ENCODE measurements around the gene OR4D9. TPM values are rescaled to one million over a fixed set of nuclear protein-coding genes. Genes with fewer than 3 reads are reported as not detected.
"Not testable (repeated sequence)": the region's sequence is repeated elsewhere in the genome, so short reads cannot be mapped to it uniquely, and the experiment has no call there.

The OR4D9 gene
- total RNA-seq, 2 donors from 2014 or later = not detected

DNA sequence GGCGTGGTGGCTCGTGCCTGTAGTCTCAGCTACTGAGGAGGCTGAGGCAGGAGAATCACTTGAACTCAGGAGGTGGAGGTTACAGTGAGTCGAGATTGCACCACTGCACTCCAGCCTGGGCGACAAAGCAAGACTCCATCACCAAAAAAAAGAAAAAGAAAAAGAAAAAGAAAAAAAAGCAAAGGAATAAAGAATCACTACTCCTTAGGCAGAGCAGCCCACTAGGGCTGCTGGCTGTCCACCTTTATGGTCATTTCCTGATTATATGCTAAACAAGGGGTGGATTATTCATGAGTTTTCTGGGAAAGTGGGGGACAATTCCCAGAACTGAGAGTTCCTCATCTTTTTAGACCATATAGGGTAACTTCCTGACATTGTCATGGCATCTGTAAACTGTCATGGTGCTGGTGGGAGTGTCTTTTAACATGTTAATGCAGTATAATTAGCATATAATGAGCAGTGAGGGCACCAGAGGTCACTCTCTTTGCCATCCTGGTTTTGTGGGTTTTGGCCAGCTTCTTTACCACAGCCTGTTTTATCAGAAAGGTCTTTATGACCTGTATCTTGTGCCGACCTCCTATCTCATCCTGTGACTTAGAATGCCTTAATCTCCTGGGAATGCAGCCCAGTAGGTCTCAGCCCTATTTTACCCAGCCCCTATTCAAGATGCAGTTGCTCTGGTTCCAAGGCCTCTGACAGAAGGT is 36.4 kb downstream of the OR4D9 start:
- not testable (repeated sequence) for DNase-seq (ENCODE audit: low spot score)

DNA sequence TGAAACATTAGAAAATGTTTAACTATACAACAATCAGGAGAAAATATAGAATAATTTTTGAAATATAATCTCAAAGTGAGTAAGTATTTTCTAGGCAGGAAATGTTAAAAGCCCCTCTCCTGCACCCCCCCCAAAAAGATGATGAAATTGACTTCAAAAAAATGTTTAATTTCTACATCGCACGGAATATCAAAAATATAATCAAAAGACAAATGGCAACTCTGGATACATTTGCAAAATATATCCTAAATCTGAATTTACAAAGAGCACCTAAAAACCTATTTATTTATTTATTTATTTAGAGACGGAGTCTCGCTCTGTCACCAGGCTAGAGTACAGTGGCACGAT is 36.9 kb downstream of the OR4D9 start:
- intact Hi-C loops (cut with DNase I) = loop anchor here in 1 of 2 donors (5.0 kb wide), 1 partner anchor 314 kb away; no protein-coding TSS in a partner anchor
- no peak for DNase-seq (ENCODE audit: low spot score)

More for the DNA sequence above, 36.4 kb downstream of the OR4D9 start:
- intact Hi-C loops (cut with DNase I) = loop anchor here in 1 of 2 donors (5.0 kb wide), 1 partner anchor 315 kb away; no protein-coding TSS in a partner anchor

DNA sequence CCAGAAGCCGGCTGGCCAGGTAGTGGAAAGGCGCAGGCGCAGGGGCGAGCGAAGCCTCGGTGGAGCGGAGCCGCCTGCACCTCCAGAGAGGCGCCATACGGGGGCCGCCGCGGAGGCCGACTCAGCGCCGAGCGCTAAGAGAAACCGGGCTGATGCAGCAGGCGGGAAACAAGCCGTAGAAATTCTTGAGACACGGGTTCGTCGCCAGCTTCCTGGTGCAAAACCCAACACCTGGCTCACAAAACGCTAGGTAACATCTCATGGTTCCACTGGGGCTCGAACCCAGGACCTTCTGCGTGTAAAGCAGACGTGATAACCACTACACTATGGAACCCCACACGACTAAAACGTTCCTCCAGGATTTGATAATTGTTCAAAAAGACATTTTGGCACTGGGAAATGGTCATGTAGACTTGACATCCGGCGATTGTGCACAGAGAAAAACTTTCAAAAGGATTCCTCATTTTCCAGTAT is 39.1 kb downstream of the OR4D9 start:
- intact Hi-C loops (cut with DNase I) = loop anchor here in 1 of 2 donors (10.0 kb wide), 1 partner anchor 114 kb away; the partner anchor contains the start of gene PATL1
- peak; percentile 89 for DNase-seq (ENCODE audit: low spot score)

DNA sequence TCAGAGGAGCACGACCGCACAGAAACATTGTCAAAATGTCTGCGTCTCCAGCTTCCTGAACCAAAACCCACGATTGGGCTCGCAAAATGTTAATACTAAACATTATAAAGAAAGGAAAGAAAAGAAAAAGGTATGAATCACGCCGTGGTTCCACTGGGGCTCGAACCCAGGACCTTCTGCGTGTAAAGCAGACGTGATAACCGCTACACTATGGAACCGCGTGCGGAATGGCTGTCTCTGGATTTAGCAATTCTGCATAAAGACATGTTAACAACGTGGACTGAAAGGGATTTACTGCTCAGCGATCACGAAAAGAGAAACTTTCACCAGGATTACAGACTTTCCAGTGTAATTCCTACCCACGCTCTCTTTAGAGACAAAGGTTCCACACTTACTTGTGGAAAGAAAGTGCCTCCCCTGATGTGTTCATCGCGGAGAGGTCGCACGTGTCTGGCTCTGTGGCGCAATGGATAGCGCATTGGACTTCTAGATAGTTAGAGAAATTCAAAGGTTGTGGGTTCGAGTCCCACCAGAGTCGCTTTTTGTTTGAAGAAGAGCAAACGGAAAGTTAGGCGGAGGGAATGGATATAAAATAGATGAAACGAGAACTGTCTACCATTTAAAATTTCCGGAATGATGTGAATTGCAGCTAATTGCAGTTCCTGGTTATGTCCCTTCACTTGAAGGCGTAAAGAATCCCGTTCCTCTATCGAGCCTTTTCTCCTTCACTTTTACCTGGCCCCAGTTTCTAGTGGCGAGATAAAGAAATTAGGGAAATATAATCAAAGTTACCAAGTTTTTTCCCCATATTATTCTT is 39.7 kb downstream of the OR4D9 start:
- peak; percentile 93 for DNase-seq (ENCODE audit: low spot score)
- intact Hi-C loops (cut with DNase I) = loop anchor here in 1 of 2 donors (10.0 kb wide), 1 partner anchor 114 kb away; the partner anchor contains the start of gene PATL1

DNA sequence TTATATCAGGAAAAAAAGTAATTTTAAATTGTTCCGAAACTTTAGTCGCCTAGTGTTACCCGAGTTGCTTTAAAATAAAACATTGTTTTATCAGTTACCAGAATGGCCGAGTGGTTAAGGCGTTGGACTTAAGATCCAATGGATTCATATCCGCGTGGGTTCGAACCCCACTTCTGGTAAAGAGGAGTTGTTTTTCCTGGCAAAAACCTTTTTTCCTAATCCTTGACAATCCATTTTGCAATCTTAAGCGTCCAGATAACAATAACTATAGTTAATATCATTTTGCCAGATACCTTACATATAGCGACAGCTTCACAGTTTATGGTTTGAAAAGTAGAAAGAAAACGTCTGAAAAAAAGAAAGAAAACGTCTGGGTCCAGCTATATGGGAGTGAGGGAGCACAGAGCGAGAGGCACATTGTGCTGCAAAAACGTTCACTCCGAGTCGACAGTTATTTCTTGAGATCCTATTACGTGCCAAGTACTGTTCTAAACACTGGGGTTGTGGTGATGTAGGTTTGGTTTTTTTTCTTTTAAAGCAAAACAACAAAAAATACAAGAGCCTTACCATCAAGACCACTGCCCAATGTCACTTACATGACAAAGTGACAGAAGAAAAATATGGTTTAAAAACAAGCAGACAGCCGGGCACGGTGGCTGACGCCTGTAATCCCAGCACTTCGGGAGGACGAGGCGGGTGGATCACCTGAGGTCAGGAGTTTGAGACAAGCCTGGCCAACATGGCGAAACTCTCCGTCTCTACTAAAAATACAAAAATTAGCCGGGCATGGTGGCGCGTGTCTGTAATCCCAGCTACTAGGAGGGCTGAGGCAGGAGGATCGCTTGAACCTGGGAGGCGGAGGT is 40.6 kb downstream of the OR4D9 start:
- DNase-seq (ENCODE audit: low spot score) = no peak
- intact Hi-C loops (cut with DNase I) = loop anchor here in 1 of 2 donors (10.0 kb wide), 1 partner anchor 113 kb away; the partner anchor contains the start of gene PATL1

DNA sequence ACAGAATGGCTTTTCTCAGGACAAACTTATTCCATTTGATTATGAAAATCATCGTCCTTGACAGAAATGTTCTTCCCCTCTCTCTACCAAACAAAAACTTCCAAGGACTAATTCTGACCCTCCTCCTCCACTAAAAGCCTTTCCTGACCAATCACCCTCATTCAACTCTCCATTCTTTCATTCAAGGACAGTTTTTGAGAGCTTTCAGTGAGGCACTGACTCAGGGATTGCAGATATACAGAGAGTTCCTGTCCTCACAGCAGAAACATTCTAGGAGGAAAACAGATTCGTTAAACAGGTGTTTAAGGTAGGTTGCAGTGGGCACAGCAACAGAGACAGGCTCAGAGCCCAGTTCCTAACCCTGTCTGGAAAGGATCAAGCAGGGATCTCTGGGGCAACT is 41.5 kb downstream of the OR4D9 start:
- intact Hi-C loops (cut with DNase I) = loop anchor here in 1 of 2 donors (10.0 kb wide), 1 partner anchor 112 kb away; the partner anchor contains the start of gene PATL1

DNA sequence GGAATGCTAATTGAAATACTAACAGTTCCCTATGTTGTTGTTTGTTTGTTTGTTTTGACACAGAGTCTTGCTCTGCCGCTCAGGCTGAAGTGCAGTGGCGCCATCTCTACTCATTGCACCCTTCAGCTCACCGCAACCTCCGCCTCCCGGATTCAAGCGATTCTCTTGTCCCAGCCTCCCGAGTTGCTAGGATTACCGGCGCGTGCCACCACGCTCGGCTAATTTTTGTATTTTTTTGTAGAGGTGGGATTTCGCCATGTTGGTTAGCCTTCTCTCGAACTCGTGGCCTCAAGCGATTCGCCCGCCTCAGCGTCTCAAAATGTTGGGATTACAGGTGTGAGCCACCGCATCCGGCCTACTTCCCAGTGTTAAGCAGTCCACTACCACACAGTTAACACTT is 42.0 kb downstream of the OR4D9 start:
- intact Hi-C loops (cut with DNase I) = loop anchor here in 1 of 2 donors (10.0 kb wide), 1 partner anchor 111 kb away; the partner anchor contains the start of gene PATL1
- peak; percentile 64 for DNase-seq (ENCODE audit: low spot score)

More for the DNA sequence above, 41.5 kb downstream of the OR4D9 start:
- DNase-seq (ENCODE audit: low spot score) = no peak

DNA sequence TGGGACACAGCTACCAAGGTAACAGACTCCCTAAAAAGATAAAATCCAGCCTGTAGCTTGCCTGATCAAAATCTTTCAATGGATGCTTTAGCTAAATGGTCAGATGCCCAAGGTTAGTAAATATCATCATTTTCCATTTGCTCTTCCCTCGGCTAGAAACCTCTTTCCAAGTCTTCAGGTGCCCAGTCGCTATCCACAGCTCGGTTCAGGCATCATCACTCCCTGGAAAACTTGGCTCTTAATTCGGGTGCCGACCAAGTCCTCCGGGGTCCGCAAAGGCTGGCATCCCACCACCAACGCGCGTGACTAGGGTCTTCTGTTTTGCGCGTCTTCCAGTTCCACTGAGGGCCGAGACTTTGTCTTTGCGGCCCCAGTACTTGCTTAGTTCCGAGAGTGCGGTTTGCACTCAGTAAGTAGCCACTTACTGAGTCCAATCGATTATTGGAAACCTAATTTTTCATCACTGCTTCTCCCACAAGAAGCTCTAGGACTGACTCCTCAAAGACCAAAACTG is 44.3 kb downstream of the OR4D9 start:
- intact Hi-C loops (cut with DNase I) = loop anchor here in 1 of 2 donors (10.0 kb wide), 1 partner anchor 109 kb away; the partner anchor contains the start of gene PATL1
- no peak for DNase-seq (ENCODE audit: low spot score)

DNA sequence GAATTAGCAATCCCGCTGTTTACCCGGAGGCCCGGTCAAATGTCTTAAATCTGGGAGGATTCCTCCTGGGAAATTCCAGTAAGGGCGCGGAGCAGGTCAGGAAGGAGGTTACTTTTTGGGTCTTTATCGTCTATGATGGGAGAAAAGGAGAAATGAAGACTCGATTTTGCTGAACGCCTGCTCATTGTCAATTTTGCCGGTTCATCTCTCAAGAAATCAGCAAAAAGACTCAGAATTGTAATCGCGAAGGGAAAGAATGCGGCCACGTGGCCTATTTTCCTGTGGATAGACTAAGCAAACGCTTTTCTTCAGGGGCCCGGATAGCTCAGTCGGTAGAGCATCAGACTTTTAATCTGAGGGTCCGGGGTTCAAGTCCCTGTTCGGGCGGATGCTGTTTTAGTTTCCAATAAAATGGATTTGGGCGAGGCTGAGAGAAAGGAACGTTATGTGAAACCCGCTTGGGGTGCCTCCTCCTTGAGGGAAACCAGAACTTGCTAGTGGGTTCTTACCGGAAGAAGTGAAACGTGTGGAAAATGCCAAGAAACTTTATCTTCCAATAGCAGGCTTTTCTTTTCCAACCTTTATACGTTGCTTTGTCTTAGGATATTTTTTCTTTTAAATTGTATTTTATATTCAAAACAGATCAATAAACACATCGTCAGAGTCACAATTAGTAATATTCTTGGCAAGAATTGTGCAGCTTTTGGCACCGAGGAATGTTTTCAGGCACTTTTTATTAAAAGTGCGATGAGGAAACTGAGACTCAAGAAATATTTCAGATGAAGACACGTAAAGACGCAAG is 45.0 kb downstream of the OR4D9 start:
- DNase-seq (ENCODE audit: low spot score) = no peak
- intact Hi-C loops (cut with DNase I) = loop anchor here in 1 of 2 donors (10.0 kb wide), 1 partner anchor 108 kb away; the partner anchor contains the start of gene PATL1

DNA sequence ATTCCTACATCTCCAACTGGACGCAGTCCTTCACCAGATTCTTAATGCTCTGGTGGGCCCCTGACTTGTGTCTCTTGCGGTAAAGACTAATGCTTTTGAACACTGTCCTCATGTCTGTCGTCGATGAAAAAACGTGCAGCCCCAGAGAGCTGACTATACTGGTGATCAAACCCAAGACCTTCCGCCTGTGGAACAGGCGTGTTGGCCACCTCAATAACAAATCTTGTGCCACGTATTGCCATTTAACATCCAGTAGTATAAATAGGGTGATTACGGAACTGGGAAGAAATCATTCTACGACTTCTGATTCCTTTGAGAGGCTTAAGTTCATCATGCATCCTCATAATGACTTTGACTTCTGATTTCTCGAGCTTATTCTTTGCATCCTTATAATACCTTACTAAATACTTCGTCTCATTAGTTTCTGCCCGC is 45.6 kb downstream of the OR4D9 start:
- DNase-seq (ENCODE audit: low spot score) = no peak
- intact Hi-C loops (cut with DNase I) = loop anchor here in 1 of 2 donors (10.0 kb wide), 1 partner anchor 108 kb away; the partner anchor contains the start of gene PATL1

DNA sequence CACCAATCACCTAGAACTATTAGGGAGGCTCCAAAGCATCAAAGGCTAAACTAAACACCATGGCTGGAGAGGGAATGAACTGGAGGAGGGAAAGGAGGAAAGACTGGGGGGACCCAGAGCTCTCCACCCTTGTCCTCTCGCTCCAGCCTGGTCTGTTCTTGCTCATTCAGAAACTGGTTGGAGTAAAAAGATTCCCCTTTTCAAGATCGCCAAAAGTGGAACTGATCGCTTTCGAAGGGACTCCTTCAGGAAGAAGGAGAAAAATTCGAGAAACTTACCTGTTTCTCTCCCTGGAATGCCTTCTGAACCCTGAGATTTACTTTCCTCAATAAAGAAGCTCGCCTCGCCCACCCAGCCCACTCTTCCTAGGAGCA is 46.9 kb downstream of the OR4D9 start:
- DNase-seq (ENCODE audit: low spot score) = no peak
- intact Hi-C loops (cut with DNase I) = loop anchor here in 1 of 2 donors (10.0 kb wide), 1 partner anchor 107 kb away; the partner anchor contains the start of gene PATL1

DNA sequence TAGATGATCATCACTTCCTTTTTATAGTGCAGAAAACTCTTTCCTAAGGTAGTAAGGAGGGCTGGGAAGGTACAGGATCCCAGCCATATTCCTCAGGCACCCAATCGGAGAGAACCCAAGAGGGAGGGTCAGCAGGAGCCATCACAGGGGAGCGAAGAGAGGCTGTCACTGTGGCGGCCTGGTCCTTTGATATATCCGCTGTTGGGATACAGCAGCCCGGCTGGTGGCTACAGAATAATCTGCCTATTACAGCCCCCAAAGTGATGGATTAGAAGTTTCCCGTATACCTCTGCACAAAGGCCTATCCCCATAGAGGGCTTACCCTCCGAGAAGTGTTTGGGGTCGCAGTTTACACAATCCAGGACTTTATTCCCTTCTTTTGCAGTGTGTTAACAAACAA is 48.5 kb downstream of the OR4D9 start:
- no peak for DNase-seq (ENCODE audit: low spot score)
- intact Hi-C loops (cut with DNase I) = loop anchor here in 1 of 2 donors (10.0 kb wide), 2 partner anchors 55 to 105 kb away; partner anchors contain the start of genes OSBP and PATL1

DNA sequence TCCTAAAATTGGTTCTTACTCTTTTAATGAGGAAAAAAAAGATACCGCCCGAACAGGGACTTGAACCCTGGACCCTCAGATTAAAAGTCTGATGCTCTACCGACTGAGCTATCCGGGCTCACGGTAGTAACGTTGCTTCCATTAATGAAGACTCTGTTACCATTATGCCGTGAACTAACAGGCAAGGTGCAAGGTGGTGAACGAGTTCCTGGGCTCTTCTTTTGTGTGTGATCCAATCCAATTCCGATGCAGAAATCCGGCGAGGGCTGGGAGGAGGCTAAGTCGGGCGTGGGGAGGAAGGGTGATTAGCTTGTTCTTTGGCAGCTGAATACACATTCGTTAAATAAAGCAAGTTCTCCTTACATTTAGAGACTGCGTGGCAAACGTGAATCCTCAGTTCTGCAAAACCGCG is 49.0 kb downstream of the OR4D9 start:
- intact Hi-C loops (cut with DNase I) = loop anchor here in 1 of 2 donors (10.0 kb wide), 1 partner anchor 55 kb away; the partner anchor contains the start of gene OSBP
- no peak for DNase-seq (ENCODE audit: low spot score)

DNA sequence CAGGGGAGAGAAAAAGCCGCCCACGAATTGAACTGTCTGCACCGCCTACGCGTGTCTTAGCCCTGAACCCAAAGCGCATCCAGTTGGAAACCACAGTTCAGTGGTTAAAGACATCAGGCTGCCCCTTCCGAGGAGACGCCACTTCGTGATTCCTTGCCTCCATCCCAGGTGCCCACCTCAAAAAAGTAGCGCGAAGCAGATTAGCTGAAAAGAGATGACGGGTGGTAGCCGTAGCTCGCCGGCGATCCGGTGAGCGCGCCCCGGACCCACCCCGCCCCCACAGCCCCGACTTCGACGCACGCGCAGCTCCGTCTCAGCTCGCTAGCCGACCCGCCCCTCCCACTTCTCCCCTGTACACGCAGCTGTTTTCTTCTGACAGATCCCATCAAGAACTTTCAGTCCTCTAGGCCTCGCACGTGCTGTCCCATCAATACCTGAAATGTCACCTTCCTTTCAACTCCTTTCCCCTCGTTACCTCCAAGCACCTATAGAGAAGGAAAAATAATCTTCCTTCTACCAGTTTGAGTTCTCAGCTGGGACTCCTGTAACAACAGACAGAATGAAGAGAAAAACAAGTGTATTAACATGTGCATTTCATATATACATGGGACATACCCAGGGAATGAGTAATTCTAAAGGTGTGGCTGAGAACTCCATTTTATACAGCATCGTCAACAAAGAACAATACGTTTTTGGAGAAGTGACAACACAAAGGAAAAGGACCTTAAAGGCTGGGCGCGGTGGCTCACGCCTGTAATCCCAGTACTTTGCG is 49.5 kb downstream of the OR4D9 start:
- intact Hi-C loops (cut with DNase I) = loop anchor here in 1 of 2 donors (10.0 kb wide), 1 partner anchor 54 kb away; the partner anchor contains the start of gene OSBP
- DNase-seq (ENCODE audit: low spot score) = peak; percentile 94

DNA sequence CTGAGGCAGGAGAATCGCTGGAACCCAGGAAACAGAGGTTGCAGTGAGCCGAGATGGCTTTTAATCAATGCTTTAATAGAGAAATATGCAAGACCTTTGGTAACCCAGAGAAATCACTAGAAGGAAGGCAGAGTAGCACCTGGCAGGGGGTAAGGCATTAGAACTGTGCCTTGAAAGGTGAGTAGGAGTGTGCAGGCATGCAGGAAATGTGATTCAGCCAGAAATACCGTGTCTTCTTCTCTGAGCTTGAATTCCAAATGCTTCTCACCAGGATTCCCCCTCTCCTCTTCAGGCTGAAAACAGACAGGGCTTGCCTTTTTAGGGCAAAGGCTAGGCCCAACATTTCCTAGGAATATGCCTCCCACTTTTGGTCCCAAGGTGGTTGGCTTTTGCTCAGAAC is 51.0 kb downstream of the OR4D9 start:
- intact Hi-C loops (cut with DNase I) = loop anchor here in 1 of 2 donors (10.0 kb wide), 1 partner anchor 53 kb away; the partner anchor contains the start of gene OSBP
- no peak for DNase-seq (ENCODE audit: low spot score)

Data from posterior vena cava (tissue), 2 donors.